HEK293T (cell line): ENCODE measurements around the gene OR10K2.
"Not testable (repeated sequence)": the region's sequence is repeated elsewhere in the genome, so short reads cannot be mapped to it uniquely, and the experiment has no call there.

Experiments used
- CTCF ChIA-PET: fragments of 350-600 bp; formaldehyde crosslinking; extraction: SDS; loops from one replicate; lab custom pipeline; 2021; ENCODE audit warnings: antibody characterized with exemption, inconsistent platforms; lab: Yijun Ruan, JAX
- POLR2A ChIA-PET: fragments of 350-600 bp; formaldehyde crosslinking; extraction: SDS; loops from one replicate; lab custom pipeline; 2020; ENCODE audit warnings: antibody characterized with exemption, inconsistent platforms; lab: Yijun Ruan, JAX
- DNase-seq: peaks from one replicate; pipeline ENCODE4 v3.0.0; 2012; ENCODE audit warnings: mixed read lengths; ENCODE audit errors: extremely low spot score
- ARNT ChIP-seq: fragments of 450-650 bp; IDR thresholded peaks from 2 replicates; pipeline ENCODE4 v1.6.1; 2017; ENCODE audit warnings: mild to moderate bottlenecking
- BHLHE40 ChIP-seq: fragments of 450-650 bp; IDR thresholded peaks from 2 replicates; pipeline ENCODE4 v1.6.1; 2016; ENCODE audit warnings: mild to moderate bottlenecking, moderate library complexity, borderline replicate concordance
- CTBP1 ChIP-seq: fragments of 450-650 bp; IDR thresholded peaks from 2 replicates; pipeline ENCODE4 v1.6.1; 2016; ENCODE audit warnings: borderline replicate concordance
- ELF4 ChIP-seq: fragments of 450-650 bp; IDR thresholded peaks from 2 replicates; pipeline ENCODE4 v1.6.1; 2017; ENCODE audit warnings: antibody characterized with exemption
- FOXA1 ChIP-seq: fragments of 450-650 bp; IDR thresholded peaks from 2 replicates; pipeline ENCODE4 v1.6.1; 2016; ENCODE audit warnings: mild to moderate bottlenecking
- FOXK2 ChIP-seq: fragments of 450-650 bp; IDR thresholded peaks from 2 replicates; pipeline ENCODE4 v1.6.1; 2016; ENCODE audit warnings: mild to moderate bottlenecking
- FOXM1 ChIP-seq: fragments of 450-650 bp; IDR thresholded peaks from 2 replicates; pipeline ENCODE4 v1.6.1; 2017; ENCODE audit warnings: mild to moderate bottlenecking, borderline replicate concordance
- HDGF ChIP-seq: fragments of 450-650 bp; IDR thresholded peaks from 2 replicates; pipeline ENCODE4 v1.6.1; 2017; ENCODE audit warnings: antibody characterized with exemption, borderline replicate concordance
- L3MBTL2 ChIP-seq: fragments of 450-650 bp; conservative IDR thresholded peaks from 2 replicates; pipeline ENCODE4 v1.6.1; 2016; ENCODE audit warnings: mild to moderate bottlenecking
- LEF1 ChIP-seq: fragments of 450-650 bp; IDR thresholded peaks from 2 replicates; pipeline ENCODE4 v1.6.1; 2017; ENCODE audit warnings: mild to moderate bottlenecking, borderline replicate concordance
- NFRKB ChIP-seq: fragments of 450-650 bp; IDR thresholded peaks from 2 replicates; pipeline ENCODE4 v1.6.1; 2016; ENCODE audit warnings: mild to moderate bottlenecking, moderate library complexity
- PKNOX1 ChIP-seq: fragments of 450-650 bp; IDR thresholded peaks from 2 replicates; pipeline ENCODE4 v1.6.1; 2016
- SP1 ChIP-seq: fragments of 450-650 bp; IDR thresholded peaks from 2 replicates; pipeline ENCODE4 v1.6.1; 2017
- SUZ12 ChIP-seq: fragments of 450-650 bp; IDR thresholded peaks from 2 replicates; pipeline ENCODE4 v1.6.1; 2016; ENCODE audit warnings: mild to moderate bottlenecking
- TARDBP ChIP-seq: fragments of 450-650 bp; IDR thresholded peaks from 2 replicates; pipeline ENCODE4 v1.6.1; 2016
- ZNF384 ChIP-seq: fragments of 450-650 bp; IDR thresholded peaks from 2 replicates; pipeline ENCODE4 v1.6.1; 2016

OR10K2 gene

GRCh38 chr1:158445376-158445775 is 19.3 kb upstream of the OR10K2 start:
- POLR2A ChIA-PET: no interaction called here
- CTCF ChIA-PET: no interaction called here
- no peak for TF ChIP-seq HDGF
- TF ChIP-seq ARNT: no peak
- no peak for TF ChIP-seq TARDBP
- no peak for TF ChIP-seq ZNF384
- TF ChIP-seq FOXK2: no peak
- TF ChIP-seq CTBP1: no peak
- no peak for TF ChIP-seq FOXM1
- no peak for TF ChIP-seq SUZ12
- TF ChIP-seq PKNOX1: no peak
- no peak for TF ChIP-seq NFRKB
- TF ChIP-seq FOXA1: no peak
- no peak for TF ChIP-seq ELF4
- TF ChIP-seq BHLHE40: no peak
- no peak for TF ChIP-seq SP1
- TF ChIP-seq LEF1: no peak
- TF ChIP-seq L3MBTL2: no peak
- no peak for DNase-seq

- DNase-seq: no peak
- TF ChIP-seq ARNT: no peak
- TF ChIP-seq ZNF384: no peak
- TF ChIP-seq PKNOX1: no peak
- no peak for TF ChIP-seq HDGF
- no peak for TF ChIP-seq FOXK2
- TF ChIP-seq FOXA1: no peak
- no peak for TF ChIP-seq TARDBP
- TF ChIP-seq L3MBTL2: no peak
- no peak for TF ChIP-seq SP1
- TF ChIP-seq SUZ12: no peak
- no peak for TF ChIP-seq FOXM1
- no peak for TF ChIP-seq ELF4
- TF ChIP-seq LEF1: no peak
- no peak for TF ChIP-seq NFRKB
- ChIA-PET POLR2A (no interaction called here), CTCF (no interaction called here)
Observed at GRCh38 chr1:158434741-158435140, 8.7 kb upstream of the OR10K2 start.

GRCh38 chr1:158430163-158430562 is 4.1 kb upstream of the OR10K2 start:
- DNase-seq, POLR2A ChIA-PET, CTCF ChIA-PET: not testable (repeated sequence)

- POLR2A ChIA-PET: no interaction called here
- CTCF ChIA-PET: no interaction called here
- TF ChIP-seq TARDBP: no peak
- no peak for TF ChIP-seq ZNF384
- TF ChIP-seq ARNT: no peak
- no peak for DNase-seq
Observed at GRCh38 chr1:158425027-158425426, 1.0 kb downstream of the OR10K2 start.

- ChIA-PET CTCF (no interaction called here), POLR2A (no interaction called here)
- TF ChIP-seq SUZ12: no peak
- TF ChIP-seq SP1: no peak
- TF ChIP-seq ELF4: no peak
- no peak for TF ChIP-seq FOXK2
- TF ChIP-seq L3MBTL2: no peak
- TF ChIP-seq LEF1: no peak
- no peak for TF ChIP-seq PKNOX1
- TF ChIP-seq FOXA1: no peak
- no peak for TF ChIP-seq ZNF384
- TF ChIP-seq TARDBP: no peak
- TF ChIP-seq ARNT: no peak
- TF ChIP-seq BHLHE40: no peak
- TF ChIP-seq FOXM1: no peak
- TF ChIP-seq NFRKB: no peak
- TF ChIP-seq CTBP1: no peak
- no peak for TF ChIP-seq HDGF
Observed at GRCh38 chr1:158422212-158422611, 3.8 kb downstream of the OR10K2 start.

GRCh38 chr1:158417586-158417985 is 8.5 kb downstream of the OR10K2 start:
- POLR2A ChIA-PET: no interaction called here
- CTCF ChIA-PET: no interaction called here
- TF ChIP-seq LEF1 (no peak), ELF4 (no peak), NFRKB (no peak), BHLHE40 (no peak), FOXM1 (no peak), HDGF (no peak), ZNF384 (no peak), TARDBP (no peak), FOXK2 (no peak), SP1 (no peak), ARNT (no peak), SUZ12 (no peak)
- DNase-seq: no peak

More at GRCh38 chr1:158422212-158422611, 3.8 kb downstream of the OR10K2 start:
- DNase-seq: no peak

GRCh38 chr1:158414651-158415345 is 11.2 kb downstream of the OR10K2 start:
- POLR2A ChIA-PET: no interaction called here
- no peak for DNase-seq
- CTCF ChIA-PET: interaction anchor here (0.6 kb wide), 1 partner anchor 24 kb away, joined by 3 read pairs; no protein-coding TSS in a partner anchor
- TF ChIP-seq SP1 (no peak), ZNF384 (no peak), CTBP1 (no peak)
